ENCODE results near the gene TRIO.

The TRIO gene

DNA sequence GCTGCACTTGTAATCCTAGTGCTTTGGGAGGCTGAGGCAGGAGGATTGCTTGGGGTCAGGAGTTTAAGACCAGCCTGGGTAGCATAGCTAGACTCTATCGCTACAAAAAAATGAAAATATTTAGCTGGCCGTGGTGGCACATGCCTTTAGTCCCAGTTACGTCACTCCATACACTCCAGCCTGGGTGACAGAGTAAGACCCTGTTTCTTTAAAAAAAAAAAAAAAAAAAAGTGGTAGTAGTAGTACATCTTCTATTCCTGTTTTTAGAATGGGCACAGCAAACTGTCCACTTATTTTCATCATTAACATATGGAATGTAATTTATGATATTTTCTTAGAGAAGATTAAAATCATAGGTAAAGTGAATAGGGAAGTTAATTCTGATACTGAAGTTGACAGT lies 48.2 kb downstream of the TRIO start:
- Histone ChIP-seq H3K4me3 (ENCODE audit: low read length) (no peak overlapping the region), H2AFZ (ENCODE audit: low read length) (no peak overlapping the region), H3K9me2 (replicated peaks; ENCODE audit: insufficient read depth, low read length) (no peaks in the 10 kb centered on the region), H3K9me3 (replicated peaks; ENCODE audit: insufficient read depth, low read length) (no peaks in the 10 kb centered on the region), H3K9ac (ENCODE audit: low read length) (no peak overlapping the region), H3F3A (ENCODE audit: insufficient read depth, low read length) (no peaks in the 10 kb centered on the region), H3K79me2 (ENCODE audit: low read length) (peaks cover 86% of the 10 kb centered on the region), H3K27ac (ENCODE audit: low read length) (no peak overlapping the region), H3K36me3 (replicated peaks; ENCODE audit: insufficient read depth, low read length) (no peaks in the 10 kb centered on the region), H3K4me1 (ENCODE audit: low read length) (no peaks in the 10 kb centered on the region), H3K27me3 (replicated peaks; ENCODE audit: insufficient read depth, low read length) (no peaks in the 10 kb centered on the region), H3K4me2 (ENCODE audit: low read depth, low read length) (no peak overlapping the region), H4K20me1 (ENCODE audit: insufficient read depth, low read length) (no peaks in the 10 kb centered on the region)
- no peak for DNase-seq
- TF ChIP-seq CTCF (IDR thresholded peaks at IDR 0.05; ENCODE audit: low read length): no peak
- TF ChIP-seq EZH2 (optimal IDR thresholded peaks at IDR 0.05; ENCODE audit: low read depth, low read length): no peak
- TF ChIP-seq EZH2phosphoT487 (IDR thresholded peaks at IDR 0.05; ENCODE audit: low read length): no peak

- Histone ChIP-seq H3K79me2 (ENCODE audit: low read length) (peaks cover 87% of the 10 kb centered on the region), H3K9ac (ENCODE audit: low read length) (no peak overlapping the region), H3K4me3 (ENCODE audit: low read length) (no peak overlapping the region), H3K27me3 (replicated peaks; ENCODE audit: insufficient read depth, low read length) (no peaks in the 10 kb centered on the region), H3F3A (ENCODE audit: insufficient read depth, low read length) (no peaks in the 10 kb centered on the region), H3K9me2 (replicated peaks; ENCODE audit: insufficient read depth, low read length) (no peaks in the 10 kb centered on the region), H4K20me1 (ENCODE audit: insufficient read depth, low read length) (no peaks in the 10 kb centered on the region; the same call in 1 of the 2 replicates), H3K4me2 (ENCODE audit: low read depth, low read length) (no peak overlapping the region), H3K9me3 (replicated peaks; ENCODE audit: insufficient read depth, low read length) (no peaks in the 10 kb centered on the region), H3K27ac (ENCODE audit: low read length) (no peak overlapping the region), H3K4me1 (ENCODE audit: low read length) (no peaks in the 10 kb centered on the region), H3K36me3 (replicated peaks; ENCODE audit: insufficient read depth, low read length) (no peaks in the 10 kb centered on the region), H2AFZ (ENCODE audit: low read length) (no peak overlapping the region)
- TF ChIP-seq EZH2 (optimal IDR thresholded peaks at IDR 0.05; ENCODE audit: low read depth, low read length) (no peak), EZH2phosphoT487 (IDR thresholded peaks at IDR 0.05; ENCODE audit: low read length) (no peak), CTCF (IDR thresholded peaks at IDR 0.05; ENCODE audit: low read length) (no peak)
- no peak for DNase-seq
Measured at GRCh38 chr5:14193496-14193895, 50.4 kb downstream of the TRIO start.

DNA sequence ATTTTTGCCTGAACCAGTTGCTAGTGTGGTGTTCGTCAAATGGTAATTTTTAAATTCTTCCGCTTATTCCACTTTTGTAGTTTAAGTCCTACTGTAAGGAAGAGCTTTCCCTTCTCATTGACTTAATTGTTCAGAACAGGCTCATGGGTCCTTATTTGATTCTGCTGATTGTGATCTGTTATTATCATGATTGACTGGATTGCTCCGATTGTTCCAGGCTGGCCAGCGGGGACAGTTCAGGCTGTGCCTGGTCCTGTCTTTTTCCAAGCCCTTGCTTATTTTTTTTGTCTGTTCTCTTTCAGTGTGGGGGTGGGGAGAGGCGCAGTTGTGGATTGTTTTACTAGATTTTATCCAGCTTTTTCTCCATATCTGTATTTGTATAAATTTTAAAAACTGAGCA lies 52.4 kb downstream of the TRIO start:
- no peak for TF ChIP-seq EZH2 (optimal IDR thresholded peaks at IDR 0.05; ENCODE audit: low read depth, low read length)
- no peak for TF ChIP-seq EZH2phosphoT487 (IDR thresholded peaks at IDR 0.05; ENCODE audit: low read length)
- no peak for TF ChIP-seq CTCF (IDR thresholded peaks at IDR 0.05; ENCODE audit: low read length)
- Histone ChIP-seq H3K27me3 (replicated peaks; ENCODE audit: insufficient read depth, low read length) (no peaks in the 10 kb centered on the region), H3K4me2 (ENCODE audit: low read depth, low read length) (no peak overlapping the region), H3K9me2 (replicated peaks; ENCODE audit: insufficient read depth, low read length) (no peaks in the 10 kb centered on the region), H3K79me2 (ENCODE audit: low read length) (peaks cover 88% of the 10 kb centered on the region), H3F3A (ENCODE audit: insufficient read depth, low read length) (no peaks in the 10 kb centered on the region), H3K9ac (ENCODE audit: low read length) (no peak overlapping the region), H3K4me1 (ENCODE audit: low read length) (no peaks in the 10 kb centered on the region), H2AFZ (ENCODE audit: low read length) (no peak overlapping the region), H3K4me3 (ENCODE audit: low read length) (no peak overlapping the region), H3K36me3 (replicated peaks; ENCODE audit: insufficient read depth, low read length) (no peaks in the 10 kb centered on the region), H3K27ac (ENCODE audit: low read length) (no peak overlapping the region), H4K20me1 (ENCODE audit: insufficient read depth, low read length) (no peaks in the 10 kb centered on the region; the same call in 1 of the 2 replicates), H3K9me3 (replicated peaks; ENCODE audit: insufficient read depth, low read length) (no peaks in the 10 kb centered on the region)
- DNase-seq: no peak
